AG08396 (cell line): Measurements from ENCODE around the gene TRA2A.
A peak's percentile ranks its signal among the peaks of the same experiment; 100 is the strongest.
"Not testable (repeated sequence)": the region's sequence is repeated elsewhere in the genome, so short reads cannot be mapped to it uniquely, and the experiment has no call there.

ENCODE experiments used
- DNase-seq: peaks from one replicate; pipeline ENCODE4 v3.0.0; 2012; ENCODE audit warnings: low spot score, mixed read lengths

TRA2A gene

DNA sequence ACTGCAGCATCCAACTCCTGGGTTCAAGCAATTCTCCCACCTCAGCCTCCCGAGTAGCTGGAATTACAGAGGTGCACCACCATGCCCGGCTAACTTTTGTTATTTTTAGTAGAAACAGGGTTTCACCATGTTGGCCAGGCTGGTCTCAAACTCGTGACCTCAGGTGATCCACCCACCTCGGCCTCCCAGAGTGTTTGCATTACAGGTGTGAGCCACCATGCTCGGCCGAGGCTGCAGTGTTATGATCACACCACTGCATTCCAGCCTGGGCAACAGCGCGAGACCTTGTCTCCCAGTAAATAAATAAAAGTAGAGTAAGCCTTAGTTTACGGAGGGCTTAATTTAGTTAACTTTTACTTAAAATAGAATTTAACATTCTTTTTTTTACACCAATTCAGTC lies 37.8 kb downstream of the TRA2A start:
- no peak for DNase-seq

DNA sequence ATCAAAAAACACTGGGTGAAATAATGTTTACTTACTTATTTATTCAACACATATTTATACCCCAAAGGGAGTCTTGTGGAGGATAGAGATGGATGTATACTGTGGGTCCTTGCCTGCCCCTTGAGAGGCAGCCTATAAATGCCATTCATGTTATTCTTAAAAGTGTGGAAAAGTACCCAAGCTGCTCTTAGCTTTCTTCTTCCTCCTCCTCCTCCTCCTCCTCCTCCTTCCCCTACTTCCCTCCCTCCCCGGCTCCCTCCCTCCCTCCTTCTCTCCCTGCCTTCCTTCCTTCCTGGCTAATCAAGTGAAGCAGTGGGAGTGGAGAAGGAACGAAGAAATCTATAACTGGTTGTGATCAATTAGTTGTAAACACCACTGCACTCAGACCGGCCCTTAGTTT lies 40.3 kb downstream of the TRA2A start:
- no peak for DNase-seq

DNA sequence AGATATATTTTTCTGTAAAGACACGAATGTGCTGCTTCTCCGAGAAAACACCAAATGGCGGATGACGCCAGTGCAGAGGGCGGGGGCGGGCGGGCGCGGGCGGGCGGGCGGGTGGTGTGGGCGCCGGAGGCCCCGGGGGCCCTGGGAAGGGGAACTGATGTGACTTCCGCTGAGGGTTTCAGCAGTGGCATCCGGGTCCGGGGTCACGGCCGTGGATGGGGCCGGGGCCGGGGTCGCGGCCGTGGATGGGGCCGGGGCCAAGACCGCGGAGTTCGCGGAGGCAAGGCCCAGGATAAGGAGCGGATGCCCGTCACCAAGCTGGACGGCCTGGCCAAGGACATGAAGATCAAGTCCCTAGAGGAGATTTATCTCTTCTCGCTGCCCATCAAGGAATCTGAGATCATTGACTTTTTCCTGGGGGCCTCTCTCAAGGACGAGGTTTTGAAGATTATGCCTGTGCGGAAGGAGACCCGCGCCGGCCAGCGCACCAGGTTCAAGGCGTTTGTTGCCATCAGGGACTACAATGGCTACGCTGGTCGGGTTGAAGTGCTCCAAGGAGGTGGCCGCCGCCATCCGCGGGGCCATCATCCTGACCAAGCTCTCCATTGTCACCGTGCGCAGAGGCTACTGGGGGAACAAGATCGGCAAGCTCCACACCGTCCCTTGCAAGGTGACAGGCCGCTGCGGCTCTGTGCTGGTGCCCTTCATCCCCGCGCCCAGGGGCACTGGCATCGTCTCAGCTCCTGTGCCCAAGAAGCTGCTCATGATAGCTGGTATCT lies 41.2 kb downstream of the TRA2A start:
- DNase-seq, result peak; percentile 63

DNA sequence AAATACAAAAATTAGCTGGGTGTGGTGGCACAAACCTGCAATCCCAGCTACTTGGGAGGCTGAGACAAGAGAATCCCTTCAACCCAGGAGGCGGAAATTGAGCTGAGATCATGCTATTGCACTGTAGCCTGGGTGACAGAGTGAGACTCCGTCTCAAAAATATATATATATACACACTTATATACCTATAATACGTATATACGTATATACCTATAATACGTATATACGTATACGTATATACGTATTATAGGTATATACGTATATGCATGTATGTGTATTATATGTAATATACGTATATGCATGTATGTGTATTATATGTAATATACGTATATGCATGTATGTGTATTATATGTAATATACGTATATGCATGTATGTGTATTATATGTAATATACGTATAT lies 43.1 kb downstream of the TRA2A start:
- not testable (repeated sequence) for DNase-seq

DNA sequence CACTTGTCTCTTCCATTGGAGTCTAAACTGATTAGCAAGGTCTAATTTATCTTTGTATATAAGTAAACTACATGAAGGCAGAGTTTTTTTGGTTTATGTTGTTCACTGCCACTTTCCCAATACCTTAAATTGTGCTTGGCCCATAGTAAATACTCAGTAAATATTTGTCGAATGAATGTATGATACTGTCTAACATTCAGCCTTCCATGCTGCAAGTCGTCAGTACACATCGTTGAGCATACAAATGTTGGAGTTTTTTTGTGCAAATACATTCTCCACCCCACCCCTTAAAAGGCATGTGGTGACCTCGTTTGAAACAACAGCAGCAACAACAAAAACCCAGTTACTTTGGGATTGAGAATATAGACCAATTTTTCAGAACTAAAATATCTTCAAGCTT lies 44.1 kb downstream of the TRA2A start:
- no peak for DNase-seq

DNA sequence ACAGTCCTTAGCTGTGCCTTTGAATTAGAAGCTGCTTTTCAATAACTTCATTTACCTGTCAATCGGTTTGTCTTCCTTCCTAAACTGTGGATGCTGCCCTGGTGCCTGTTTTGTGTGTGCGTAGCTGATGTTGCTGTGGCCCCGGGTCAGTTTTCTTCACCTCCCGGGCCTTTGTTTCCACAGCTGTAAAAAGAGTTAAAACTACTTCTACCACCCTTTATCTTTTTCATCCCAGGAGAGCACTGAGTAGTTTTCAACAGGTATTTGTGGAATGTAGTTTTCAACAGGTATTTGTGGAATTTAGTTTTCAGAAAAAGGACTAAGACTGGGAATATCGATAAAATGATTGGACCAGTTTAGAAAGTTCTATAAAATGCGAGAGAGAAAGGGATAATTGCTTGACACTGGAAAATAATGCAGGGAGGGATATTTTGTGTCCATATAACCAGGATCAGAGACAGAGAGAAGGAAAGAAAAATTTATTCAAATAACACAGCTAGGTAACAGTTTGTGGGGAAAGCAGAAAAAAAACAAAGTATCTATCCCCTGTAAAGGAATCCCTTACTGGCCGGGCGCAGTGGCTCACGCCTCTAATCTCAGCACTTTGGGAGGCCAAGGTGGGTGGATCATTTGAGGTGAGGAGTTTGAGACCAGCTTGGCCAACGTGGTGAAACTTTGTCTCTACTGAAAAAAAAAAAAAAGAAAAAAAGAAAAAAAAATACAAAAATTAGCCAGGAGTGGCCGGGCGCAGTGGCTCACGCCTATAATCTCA lies 45.6 kb downstream of the TRA2A start:
- DNase-seq, result no peak

DNA sequence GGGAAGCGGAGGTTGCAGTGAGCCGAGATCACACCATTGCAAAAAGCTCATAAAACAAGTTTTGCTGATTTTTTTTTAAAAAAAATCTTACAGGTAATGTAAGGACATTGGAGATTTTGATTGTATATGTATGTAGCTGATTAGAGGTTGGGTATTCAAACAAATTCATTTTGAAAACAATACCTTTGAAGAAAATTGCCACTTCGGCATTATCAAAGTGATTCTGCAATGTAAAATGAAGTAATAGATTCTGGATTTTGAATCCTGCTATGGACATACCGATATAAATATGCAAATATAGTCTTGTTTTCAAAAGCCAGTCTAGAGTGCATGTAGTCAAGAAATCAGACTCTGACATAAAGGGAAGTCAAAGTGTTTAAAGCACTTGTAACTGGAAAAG lies 49.1 kb downstream of the TRA2A start:
- no peak for DNase-seq

DNA sequence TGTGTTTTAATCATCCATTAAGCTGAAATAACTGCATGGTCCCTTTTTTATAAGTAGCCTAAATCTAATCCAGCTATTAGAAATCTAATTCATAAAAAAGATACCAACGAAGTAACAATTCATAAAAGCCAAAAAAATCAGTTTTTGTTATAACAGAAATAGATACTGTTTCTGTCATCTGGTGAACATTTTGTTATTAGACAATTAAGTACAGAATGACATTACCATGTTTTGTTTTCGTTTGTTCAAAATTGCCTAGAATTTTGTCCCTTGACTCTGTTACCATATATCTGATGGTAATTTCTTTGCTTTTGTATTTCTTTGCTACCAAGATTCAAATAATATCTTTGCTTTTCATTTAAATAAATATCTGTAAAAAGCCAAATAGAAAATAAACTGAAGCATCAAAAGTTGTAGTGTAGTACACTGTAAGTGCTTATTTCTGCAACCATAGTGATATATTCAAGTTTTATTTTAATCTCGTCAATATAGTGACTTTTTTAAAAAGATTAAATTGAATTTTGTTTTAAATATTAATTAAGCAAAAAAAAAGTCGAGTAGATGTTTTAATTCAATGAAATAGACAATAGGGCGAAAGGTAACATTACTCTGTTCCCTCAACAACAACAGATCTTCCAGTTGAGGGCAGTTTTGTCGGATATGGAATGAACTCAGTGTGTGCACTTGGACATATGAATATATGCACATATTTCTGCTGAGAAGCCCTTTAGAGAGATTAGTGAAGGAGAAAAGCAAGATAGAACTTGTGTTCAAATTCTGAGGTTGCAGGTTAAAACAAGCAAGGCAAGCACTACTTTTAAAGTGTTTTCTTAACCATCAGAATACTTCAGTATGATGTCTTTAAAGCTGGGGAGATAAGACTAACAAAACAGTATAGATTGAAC lies 53.6 kb downstream of the TRA2A start:
- DNase-seq, result no peak

DNA sequence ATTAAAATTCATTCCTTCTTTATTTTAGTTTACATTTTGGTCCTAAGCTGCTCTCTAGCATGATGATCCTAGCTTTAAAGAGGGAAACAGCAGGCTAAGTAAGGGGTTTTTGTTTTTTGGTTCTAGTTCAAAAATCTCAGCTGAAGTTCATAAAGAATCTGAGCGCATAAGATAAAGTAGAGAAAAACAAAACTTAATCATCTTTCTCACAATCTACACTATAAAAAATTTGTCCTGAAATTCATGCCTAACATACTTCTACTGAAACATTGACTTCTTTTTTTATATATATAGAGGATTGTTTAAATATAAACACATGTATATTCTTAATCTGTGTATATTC lies 54.7 kb downstream of the TRA2A start:
- no peak for DNase-seq

DNA sequence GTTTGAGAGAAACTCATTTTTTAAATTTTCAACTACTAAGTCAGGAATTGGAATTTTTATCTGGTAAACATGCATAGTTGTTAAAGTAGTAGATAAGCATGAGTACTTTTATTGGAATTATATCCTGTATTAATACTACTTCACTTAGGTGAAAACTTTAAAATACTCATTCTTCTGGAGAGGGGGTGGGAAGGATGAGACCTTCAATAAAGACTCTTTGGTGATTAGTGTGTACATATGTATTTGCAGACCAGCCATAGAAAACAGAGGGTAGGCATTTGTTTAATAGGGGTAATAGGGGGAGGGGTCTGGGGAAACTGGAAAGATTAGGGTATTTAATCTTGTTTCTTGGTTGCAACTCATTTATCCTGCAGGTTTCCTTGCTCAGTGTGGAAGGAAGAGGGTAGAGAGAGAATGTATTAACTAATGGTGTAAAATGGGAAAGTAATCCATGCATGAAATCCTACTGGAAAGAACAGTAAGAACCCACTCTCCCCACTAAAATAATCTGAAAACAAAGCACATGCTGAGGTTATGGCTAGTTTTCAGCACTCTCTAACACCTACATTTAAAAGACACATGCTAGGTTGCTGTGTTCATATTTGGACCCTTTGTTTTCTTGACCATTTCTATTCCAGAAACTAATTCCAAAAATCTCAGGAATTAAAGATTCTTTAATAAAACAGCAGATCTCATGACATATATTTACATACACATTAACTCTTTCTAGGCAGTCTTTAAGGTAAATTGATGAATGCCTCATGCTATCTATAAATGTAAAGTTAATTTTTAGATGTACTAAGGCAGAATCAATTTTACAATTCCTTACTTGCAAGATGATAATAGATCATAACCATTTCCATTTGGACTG lies 55.3 kb downstream of the TRA2A start:
- DNase-seq, result no peak

DNA sequence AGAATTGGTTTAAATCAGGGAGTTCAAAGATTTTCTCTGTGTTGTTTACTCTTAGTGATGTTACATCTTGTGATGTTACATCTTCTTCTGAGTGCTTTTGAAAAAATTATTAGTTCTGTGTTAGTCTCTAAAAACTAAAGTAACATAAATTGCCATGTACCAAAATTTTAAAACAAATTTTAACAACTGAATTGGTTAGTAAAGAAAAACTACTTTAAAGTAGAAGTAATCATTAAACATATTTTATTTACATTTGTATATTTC lies 56.3 kb downstream of the TRA2A start:
- no peak for DNase-seq

DNA sequence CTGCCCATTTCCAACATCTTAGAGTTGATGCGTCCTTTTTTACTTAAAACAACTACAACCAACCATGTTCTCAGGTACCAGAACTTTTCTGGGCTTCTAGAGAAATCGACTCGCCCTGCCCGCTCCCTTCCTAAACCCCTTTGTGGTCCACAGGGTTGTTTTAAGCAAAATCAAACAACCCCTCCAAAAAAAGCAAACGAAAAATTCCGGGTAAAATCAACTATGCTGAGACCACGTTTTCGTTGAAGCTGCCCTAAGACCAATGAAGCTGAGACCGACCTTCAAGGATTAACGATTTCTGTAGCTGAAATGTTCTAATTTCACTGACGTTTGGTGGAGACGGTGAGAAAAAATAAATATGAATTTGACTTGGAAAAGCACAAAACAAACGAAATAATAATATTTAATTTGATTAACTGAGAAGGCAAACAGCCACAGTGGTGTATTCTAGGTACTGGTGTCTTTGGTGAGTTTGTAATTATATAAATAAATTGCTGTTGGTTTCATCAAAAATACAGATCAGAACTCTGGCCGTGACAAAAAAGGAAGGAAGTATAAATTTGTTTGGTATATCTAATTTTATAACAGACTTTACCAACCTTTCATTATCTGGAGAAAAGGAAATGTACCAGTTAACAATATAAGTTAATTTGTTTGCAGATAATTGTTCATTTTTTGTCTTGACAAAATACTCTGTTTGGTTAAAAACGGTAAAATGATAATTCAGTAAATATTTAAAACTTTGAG lies 56.8 kb downstream of the TRA2A start:
- DNase-seq, result no peak

DNA sequence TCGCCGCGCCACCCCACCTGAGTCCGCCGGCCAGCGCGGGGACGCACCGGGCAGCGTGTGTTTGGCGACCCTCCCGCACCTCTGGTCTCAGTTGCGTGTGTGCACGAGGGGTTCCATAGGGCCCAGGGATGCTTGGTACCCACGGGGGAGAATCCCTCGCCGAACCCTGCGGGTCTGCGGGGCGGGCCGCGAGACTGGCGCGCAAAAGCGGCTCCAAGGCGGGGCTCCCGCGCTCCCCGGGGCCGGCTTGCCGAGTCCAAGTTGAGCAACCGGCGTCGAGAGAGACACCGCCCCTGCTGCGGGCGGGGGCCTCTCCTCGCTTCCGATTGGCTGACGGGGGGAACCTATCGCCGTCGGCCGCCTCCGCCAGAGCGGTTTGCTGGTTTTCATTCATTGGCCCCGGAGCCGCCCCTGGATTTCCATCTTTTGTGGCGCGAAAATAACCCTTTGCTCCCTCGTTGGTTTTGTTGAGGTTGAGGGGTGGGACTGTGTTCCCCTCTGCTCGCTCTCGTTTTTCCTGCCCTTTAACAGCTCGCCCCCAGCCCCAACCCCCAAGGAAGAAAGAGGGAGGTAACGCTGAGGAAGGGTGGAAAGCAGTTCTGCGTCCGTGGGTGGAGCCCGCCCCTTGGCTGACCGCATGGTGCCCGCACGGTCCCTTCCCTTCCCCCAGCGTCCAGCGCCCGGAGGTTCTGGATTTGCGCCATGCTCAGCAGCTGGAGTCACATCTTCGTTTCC lies 57.5 kb downstream of the TRA2A start:
- DNase-seq, result peak; percentile 97

DNA sequence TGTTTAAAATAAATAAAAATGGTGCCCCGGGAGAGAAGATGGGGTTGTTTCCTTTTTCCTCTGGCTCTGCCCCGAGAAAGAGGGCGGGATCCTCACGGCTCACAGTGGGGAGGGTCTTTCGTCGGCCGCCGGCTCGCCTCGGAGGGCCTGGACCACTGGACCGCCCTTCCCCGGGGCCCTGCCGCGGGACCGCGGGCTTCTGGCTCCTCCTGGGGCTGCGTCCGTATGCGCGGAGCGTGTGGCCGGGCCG lies 58.0 kb downstream of the TRA2A start:
- DNase-seq, result no peak

DNA sequence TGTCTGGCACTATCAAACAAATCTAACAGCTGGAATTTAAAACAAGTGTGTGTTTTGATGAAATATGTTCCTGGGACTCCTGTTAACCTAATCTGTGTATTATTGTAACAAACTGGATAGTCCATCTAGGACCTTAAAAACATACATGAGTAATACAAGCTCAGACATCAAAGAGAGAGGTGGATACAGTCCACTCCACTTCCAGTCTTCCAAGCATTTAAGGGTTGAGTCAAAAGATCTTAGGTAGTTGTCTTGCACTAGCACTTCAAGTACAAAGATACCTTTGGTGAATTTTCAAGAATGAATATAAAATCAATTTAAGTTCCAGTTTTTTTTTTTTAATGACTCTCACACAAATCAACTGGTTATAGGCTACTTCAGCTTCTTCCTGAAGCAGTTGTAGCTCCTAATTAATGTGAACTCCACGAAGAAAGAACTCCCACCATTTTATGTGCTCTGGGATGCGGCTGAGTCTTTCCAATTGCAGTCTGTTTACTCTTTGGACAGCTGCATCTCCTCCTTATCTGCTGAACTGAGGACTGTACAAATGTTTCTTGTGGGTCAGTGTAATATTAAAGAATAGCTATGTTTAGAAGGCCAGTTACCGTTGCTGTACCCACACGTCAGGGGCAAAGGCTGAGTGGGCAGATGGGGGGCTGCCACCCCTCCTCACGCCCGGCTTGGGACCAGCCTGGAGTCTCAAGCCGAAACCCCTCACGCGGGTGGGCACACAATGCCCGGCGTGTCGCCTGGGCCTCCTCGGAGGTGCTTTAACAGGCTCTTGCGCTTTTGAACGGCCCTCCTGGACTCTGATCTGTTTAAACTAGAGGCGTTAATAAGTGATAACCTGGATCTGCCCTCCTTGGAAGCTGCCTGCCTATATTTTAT lies 58.6 kb downstream of the TRA2A start:
- DNase-seq, result no peak

DNA sequence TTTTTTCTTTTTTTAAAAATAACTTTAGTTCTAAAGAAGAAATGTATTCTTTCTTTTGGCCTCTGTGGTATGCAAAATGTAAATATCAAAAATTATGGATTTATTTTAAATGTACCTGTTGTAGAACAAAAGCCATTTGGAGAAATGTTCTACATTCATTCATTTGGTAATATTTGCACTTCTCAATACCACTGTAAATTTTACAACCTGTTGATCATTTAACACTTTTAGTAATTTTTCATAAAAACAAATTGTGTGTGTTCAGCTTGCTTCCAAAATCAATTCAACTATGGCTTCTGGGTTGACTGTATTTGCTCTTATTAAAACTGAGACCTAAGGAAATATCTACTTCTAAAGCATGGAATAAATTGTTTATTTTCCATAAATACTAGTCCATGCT lies 59.2 kb downstream of the TRA2A start:
- DNase-seq, result no peak

DNA sequence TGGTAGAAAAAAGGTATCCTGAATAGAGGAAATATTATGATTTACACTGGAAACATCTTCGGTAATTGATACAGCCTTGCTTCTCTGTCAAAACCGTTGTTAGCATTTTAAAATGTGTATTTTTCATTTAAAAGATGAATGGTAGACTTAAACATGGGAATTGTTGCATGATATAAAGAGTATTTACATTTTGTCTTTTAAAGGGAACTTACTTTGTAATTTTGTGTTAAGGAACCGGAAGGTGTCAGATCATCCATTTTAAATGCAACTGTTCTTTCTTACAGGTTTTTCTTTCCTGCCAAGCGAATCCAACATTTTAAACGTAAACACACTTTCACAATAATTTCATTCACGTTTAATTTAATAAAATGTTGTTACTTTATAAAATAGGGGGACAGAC lies 59.7 kb downstream of the TRA2A start:
- no peak for DNase-seq

DNA sequence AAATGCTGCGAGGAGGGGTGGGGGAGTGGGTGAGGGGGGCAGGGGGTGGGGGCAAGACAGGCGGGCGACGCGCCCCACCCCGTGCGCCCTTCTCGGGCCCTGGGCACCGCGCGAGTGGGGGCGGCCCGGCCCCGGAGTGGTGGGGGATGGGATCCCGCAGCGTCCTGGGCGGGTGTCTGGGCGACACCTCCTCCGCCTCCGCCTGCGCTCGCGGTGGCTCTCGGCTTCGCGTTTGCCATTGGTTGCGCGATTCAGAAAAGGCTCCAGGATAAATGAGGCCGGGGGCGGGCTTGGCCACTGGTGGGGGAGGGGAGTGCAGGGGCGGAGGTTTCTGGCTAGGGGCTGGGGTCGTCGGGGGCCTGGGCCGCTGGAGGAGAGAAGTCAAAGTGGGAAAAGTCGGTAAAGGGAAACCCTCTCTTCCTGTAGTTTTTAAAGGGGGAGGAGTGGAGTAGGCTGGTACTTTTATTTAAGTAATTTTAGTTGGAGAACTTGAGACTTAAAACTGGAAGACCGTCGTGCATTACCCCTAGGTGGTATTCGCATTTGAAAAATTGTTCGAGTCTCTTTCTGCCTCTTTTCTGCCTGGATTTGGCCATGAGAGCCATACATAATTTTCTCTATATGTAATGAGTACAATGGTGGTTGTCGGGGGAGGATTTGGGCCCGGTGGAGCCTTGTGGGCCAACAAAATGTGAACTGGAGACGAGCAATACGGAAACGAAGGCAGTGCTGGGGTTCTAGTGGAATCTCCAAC lies 60.5 kb downstream of the TRA2A start:
- peak; percentile 45 for DNase-seq
